ENCODE data around the gene BEST1.

Gene BEST1

GRCh38 chr11:61966734-61967115 is 16.6 kb downstream of the BEST1 start:
- DNase-seq (ENCODE audit: low spot score) = no peak
- Histone ChIP-seq H4K8ac (ENCODE audit: low read depth, low read length) (no peak overlapping the region), H2AK5ac (ENCODE audit: low read depth, low read length) (no peak overlapping the region), H3K4ac (ENCODE audit: low read length) (no peak overlapping the region), H3K9me3 (replicated peaks in 1 of 2; ENCODE audit: control insufficient read depth in 2 of 2, insufficient read depth in 1 of 2, low read depth in 1 of 2, low read length in 2 of 2) (no peaks in the 10 kb centered on the region), H2AFZ (ENCODE audit: low read length) (peak overlapping the region; percentile 86), H2BK120ac (ENCODE audit: low read depth, low read length) (no peak overlapping the region), H3K27me3 (ENCODE audit: control insufficient read depth in 3 of 3, insufficient read depth in 3 of 3, low read depth in 1 of 3, low read length in 3 of 3) (no peaks in the 10 kb centered on the region), H3K79me1 (ENCODE audit: low read depth, low read length) (peaks cover 5% of the 10 kb centered on the region), H2BK5ac (ENCODE audit: low read length) (peak overlapping the region; percentile 42), H3K4me1 (ENCODE audit: control insufficient read depth in 2 of 2, insufficient read depth in 1 of 2, low read depth in 1 of 2, low read length in 2 of 2) (peaks cover 11 to 16% of the 10 kb centered on the region in 2 donors), H4K91ac (ENCODE audit: low read depth, low read length, poor library complexity) (no peak overlapping the region), H3K27ac (replicated peaks; ENCODE audit: low read length) (no peak overlapping the region), H3K4me3 (ENCODE audit: low read length in 2 of 2) (peak overlapping the region; percentile 92 to 96), H2BK15ac (ENCODE audit: low read length) (no peak overlapping the region), H2BK12ac (ENCODE audit: low read length) (no peak overlapping the region), H3K14ac (ENCODE audit: low read length) (no peak overlapping the region), H3K9ac (ENCODE audit: low read depth, low read length, poor library complexity) (peak overlapping the region; percentile 94), H3K18ac (ENCODE audit: low read length) (peak overlapping the region; percentile 12), H3K23ac (ENCODE audit: low read depth, low read length, poor library complexity) (peak overlapping the region; percentile 69), H3K36me3 (replicated peaks in 1 of 2; ENCODE audit: control insufficient read depth in 2 of 2, insufficient read depth in 2 of 2, low read length in 2 of 2) (peaks cover 15 to 38% of the 10 kb centered on the region in 2 donors), H3K4me2 (ENCODE audit: insufficient read depth, low read length, poor library complexity, severe bottlenecking) (peak overlapping the region; percentile 68)
- WGBS, 2 donors (ENCODE audit: extremely low coverage in 2 of 2, insufficient read length in 2 of 2, insufficient replicate concordance in 1 of 2) = no CpG with 5 or more reads among the region's 13 CpGs

DNA sequence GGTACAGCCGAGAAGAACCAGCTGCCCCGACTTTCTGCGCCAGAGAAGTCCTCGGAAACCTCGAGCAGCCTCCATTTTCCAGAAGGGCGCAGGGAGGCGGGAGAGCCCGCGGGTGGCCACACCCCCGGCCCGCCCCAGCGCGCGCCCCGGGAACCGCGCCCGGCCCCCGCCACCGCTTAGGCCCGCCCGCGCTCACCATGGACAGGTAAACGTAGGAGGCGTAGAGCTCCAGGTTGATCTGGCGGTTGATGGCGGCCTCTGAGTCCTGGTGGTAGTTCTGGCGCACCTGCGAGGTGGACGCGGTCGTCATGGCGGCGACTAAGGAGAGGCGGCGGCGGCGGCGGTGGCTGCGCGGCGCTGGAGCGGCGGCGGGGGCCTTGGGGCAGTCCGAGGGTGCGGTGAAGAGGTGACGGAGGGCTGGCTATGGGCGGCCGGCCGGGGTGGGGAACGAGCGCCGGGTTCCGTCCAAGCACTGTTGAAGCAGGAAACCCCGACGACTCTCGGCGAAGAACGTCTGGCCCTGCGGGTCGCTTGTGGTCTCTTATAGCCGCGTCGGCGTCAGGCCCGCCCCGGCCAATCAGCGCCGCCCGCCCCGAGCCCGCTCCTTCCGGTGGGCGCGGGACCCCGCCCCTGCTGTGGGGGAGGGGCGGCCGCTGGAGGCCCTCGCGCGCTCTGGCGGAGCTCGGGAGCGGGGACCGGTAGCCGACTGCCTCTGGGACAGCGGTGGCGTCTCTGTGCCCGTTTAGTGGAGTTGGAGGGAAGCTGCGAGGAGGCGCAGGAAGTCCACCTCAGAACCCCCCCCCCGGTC is 17.2 kb downstream of the BEST1 start, which contains the start of gene FTH1:
Gene FTH1 (minus strand): TSS at position 519 of the 808 bp plus-strand sequence. CDS start 209 bp downstream, at position 310.
- peaks cover 15 to 38% of the 10 kb centered on the region in 2 donors for H3K36me3 ChIP-seq (replicated peaks in 1 of 2; ENCODE audit: control insufficient read depth in 2 of 2, insufficient read depth in 2 of 2, low read length in 2 of 2)
- H4K91ac ChIP-seq (ENCODE audit: low read depth, low read length, poor library complexity) = peak within 1 kb of the TSS; percentile 96
- peak within 1 kb of the TSS; percentile 94 for H3K9ac ChIP-seq (ENCODE audit: low read depth, low read length, poor library complexity)
- peak within 1 kb of the TSS; percentile 44 for H4K8ac ChIP-seq (ENCODE audit: low read depth, low read length)
- peaks cover 5% of the 10 kb centered on the region for H3K79me1 ChIP-seq (ENCODE audit: low read depth, low read length)
- H3K9me3 ChIP-seq (replicated peaks in 1 of 2; ENCODE audit: control insufficient read depth in 2 of 2, insufficient read depth in 1 of 2, low read depth in 1 of 2, low read length in 2 of 2) = no peaks in the 10 kb centered on the region
- H2BK5ac ChIP-seq (ENCODE audit: low read length) = peak within 1 kb of the TSS; percentile 93
- peak within 1 kb of the TSS; percentile 89 for H3K27ac ChIP-seq (replicated peaks; ENCODE audit: low read length)
- peak within 1 kb of the TSS; percentile 98 for H3K23ac ChIP-seq (ENCODE audit: low read depth, low read length, poor library complexity)
- peak within 1 kb of the TSS; percentile 86 for H2AFZ ChIP-seq (ENCODE audit: low read length)
- peak; percentile 89 for DNase-seq (ENCODE audit: low spot score)
- H3K14ac ChIP-seq (ENCODE audit: low read length) = peak within 1 kb of the TSS; percentile 0
- H3K27me3 ChIP-seq (ENCODE audit: control insufficient read depth in 3 of 3, insufficient read depth in 3 of 3, low read depth in 1 of 3, low read length in 3 of 3) = no peaks in the 10 kb centered on the region
- peak within 1 kb of the TSS; percentile 68 for H3K4me2 ChIP-seq (ENCODE audit: insufficient read depth, low read length, poor library complexity, severe bottlenecking)
- peak within 1 kb of the TSS; percentile 98 for H3K18ac ChIP-seq (ENCODE audit: low read length)
- H3K4me1 ChIP-seq (ENCODE audit: control insufficient read depth in 2 of 2, insufficient read depth in 1 of 2, low read depth in 1 of 2, low read length in 2 of 2) = peaks cover 14 to 16% of the 10 kb centered on the region in 2 donors
- peak within 1 kb of the TSS; percentile 92 to 96 for H3K4me3 ChIP-seq (ENCODE audit: low read length in 2 of 2)
- peak within 1 kb of the TSS; percentile 22 for H2BK15ac ChIP-seq (ENCODE audit: low read length)
- no peak within 1 kb of the TSS for H2BK12ac ChIP-seq (ENCODE audit: low read length)
- H2BK120ac ChIP-seq (ENCODE audit: low read depth, low read length) = peak within 1 kb of the TSS; percentile 3
- H3K4ac ChIP-seq (ENCODE audit: low read length) = peak within 1 kb of the TSS; percentile 77
- peak within 1 kb of the TSS; percentile 99 for H2AK5ac ChIP-seq (ENCODE audit: low read depth, low read length)
- WGBS, 2 donors (ENCODE audit: extremely low coverage in 2 of 2, insufficient read length in 2 of 2, insufficient replicate concordance in 1 of 2) = no CpG with 5 or more reads among the region's 93 CpGs

GRCh38 chr11:61967924-61968757 is 18.0 kb downstream of the BEST1 start:
- no CpG with 5 or more reads among the region's 53 CpGs for WGBS, 2 donors (ENCODE audit: extremely low coverage in 2 of 2, insufficient read length in 2 of 2, insufficient replicate concordance in 1 of 2)

More at GRCh38 chr11:61967924-61968757, 18.0 kb downstream of the BEST1 start:
- Histone ChIP-seq H3K23ac (ENCODE audit: low read depth, low read length, poor library complexity) (peak overlapping the region; percentile 98), H2BK5ac (ENCODE audit: low read length) (peak overlapping the region; percentile 93), H3K4ac (ENCODE audit: low read length) (peak overlapping the region; percentile 77), H2BK120ac (ENCODE audit: low read depth, low read length) (peak overlapping the region; percentile 3), H3K9me3 (replicated peaks in 1 of 2; ENCODE audit: control insufficient read depth in 2 of 2, insufficient read depth in 1 of 2, low read depth in 1 of 2, low read length in 2 of 2) (no peaks in the 10 kb centered on the region), H2AFZ (ENCODE audit: low read length) (peak overlapping the region; percentile 86), H2BK12ac (ENCODE audit: low read length) (no peak overlapping the region), H3K27ac (replicated peaks; ENCODE audit: low read length) (peak overlapping the region; percentile 89), H3K4me2 (ENCODE audit: insufficient read depth, low read length, poor library complexity, severe bottlenecking) (peak overlapping the region; percentile 66), H3K4me1 (ENCODE audit: control insufficient read depth in 2 of 2, insufficient read depth in 1 of 2, low read depth in 1 of 2, low read length in 2 of 2) (peaks cover 18 to 20% of the 10 kb centered on the region in 2 donors), H3K14ac (ENCODE audit: low read length) (peak overlapping the region; percentile 0), H2AK5ac (ENCODE audit: low read depth, low read length) (peak overlapping the region; percentile 99), H2BK15ac (ENCODE audit: low read length) (peak overlapping the region; percentile 22), H3K27me3 (ENCODE audit: control insufficient read depth in 3 of 3, insufficient read depth in 3 of 3, low read depth in 1 of 3, low read length in 3 of 3) (no peaks in the 10 kb centered on the region), H3K79me1 (ENCODE audit: low read depth, low read length) (peaks cover 5% of the 10 kb centered on the region), H4K91ac (ENCODE audit: low read depth, low read length, poor library complexity) (peak overlapping the region; percentile 96), H3K18ac (ENCODE audit: low read length) (peak overlapping the region; percentile 98), H3K36me3 (replicated peaks in 1 of 2; ENCODE audit: control insufficient read depth in 2 of 2, insufficient read depth in 2 of 2, low read length in 2 of 2) (peaks cover 13 to 32% of the 10 kb centered on the region in 2 donors), H4K8ac (ENCODE audit: low read depth, low read length) (peak overlapping the region; percentile 44), H3K9ac (ENCODE audit: low read depth, low read length, poor library complexity) (peak overlapping the region; percentile 89), H3K4me3 (ENCODE audit: low read length in 2 of 2) (peak overlapping the region; percentile 82 to 96)
- DNase-seq (ENCODE audit: low spot score) = no peak
